Measurements from ENCODE around the gene DPY30. TPM values are rescaled to one million over a fixed set of nuclear protein-coding genes. Genes with fewer than 3 reads are reported as not detected.

The DPY30 gene
- polyA plus RNA-seq, 1 of the 3 experiments (the other 2 are of a cell fraction), result 155 TPM

- Histone ChIP-seq H3K36me3 (replicated peaks in 1 of 2; ENCODE audit: control insufficient read depth in 1 of 2, insufficient read depth in 2 of 2, low read length in 1 of 2) (peaks cover 0 to 3% of the 10 kb centered on the region in 2 experiments), H3K9me2 (no peaks in the 10 kb centered on the region), H3K79me2 (ENCODE audit: insufficient read depth) (peaks cover 28% of the 10 kb centered on the region), H3F3A (replicated peaks; ENCODE audit: insufficient read depth) (peaks cover 7% of the 10 kb centered on the region), H3K4me1 (ENCODE audit: control insufficient read depth in 1 of 2, insufficient read depth in 2 of 2, low read depth in 1 of 2, low read length in 1 of 2) (peaks cover 9 to 10% of the 10 kb centered on the region in 2 experiments; a peak in 3 of 4 replicates), H4K20me1 (ENCODE audit: insufficient read depth) (no peaks in the 10 kb centered on the region), H3K9me3 (no peaks in the 10 kb centered on the region), H3K4me2 (peak overlapping the region; percentile 78), H3K27ac (ENCODE audit: low read depth in 2 of 2, low read length in 1 of 2) (peak overlapping the region; percentile 85 to 87; a peak in 3 of 4 replicates), H3K4me3 (ENCODE audit: low read depth in 2 of 2, low read length in 1 of 2) (peak overlapping the region; percentile 65 to 79), H3K27me3 (ENCODE audit: insufficient read depth) (no peaks in the 10 kb centered on the region), H2AFZ (ENCODE audit: low read depth) (peak overlapping the region; percentile 98), H3K9ac (peak overlapping the region; percentile 74)
- TF ChIP-seq FOSL2 (IDR thresholded peaks at IDR 0.05; ENCODE audit: borderline replicate concordance, low read depth), result no peak
- no peak for TF ChIP-seq ELF1 (IDR thresholded peaks at IDR 0.05)
- TF ChIP-seq GABPA (IDR thresholded peaks at IDR 0.05; ENCODE audit: low read depth), result no peak
- no peak for TF ChIP-seq TEAD4 (IDR thresholded peaks at IDR 0.05; ENCODE audit: borderline replicate concordance, insufficient read depth)
- no peak for TF ChIP-seq NFIC (IDR thresholded peaks at IDR 0.05; ENCODE audit: borderline replicate concordance)
- TF ChIP-seq CTCF (IDR thresholded peaks at IDR 0.05), result no peak
- TF ChIP-seq RFX5 (IDR thresholded peaks at IDR 0.05; ENCODE audit: low read length), result no peak
- no peak for TF ChIP-seq SIN3A (IDR thresholded peaks at IDR 0.05; ENCODE audit: borderline replicate concordance, low read depth, low read length)
- no peak for TF ChIP-seq TCF12 (IDR thresholded peaks at IDR 0.05)
- TF ChIP-seq RXRA (IDR thresholded peaks at IDR 0.05; ENCODE audit: borderline replicate concordance, low read depth), result no peak
- no peak for TF ChIP-seq SMC3 (IDR thresholded peaks at IDR 0.05; ENCODE audit: low read depth, low read length)
- TF ChIP-seq YY1 (IDR thresholded peaks at IDR 0.05; ENCODE audit: low read depth), result no peak
- TF ChIP-seq POLR2AphosphoS5 (IDR thresholded peaks at IDR 0.05; ENCODE audit: low read depth, low read length), result no peak
- no peak for TF ChIP-seq USF2 (IDR thresholded peaks at IDR 0.05; ENCODE audit: borderline replicate concordance, low read depth, low read length)
- TF ChIP-seq ZBTB33 (IDR thresholded peaks at IDR 0.05; ENCODE audit: borderline replicate concordance, low read depth), result no peak
- no peak for TF ChIP-seq RAD21 (IDR thresholded peaks at IDR 0.05; ENCODE audit: low read length)
- TF ChIP-seq NRF1 (IDR thresholded peaks at IDR 0.05; ENCODE audit: low read depth, low read length), result no peak
- no peak for TF ChIP-seq GATA2 (CRISPR knock-in tag; IDR thresholded peaks at IDR 0.05)
- DNase-seq, result peak; percentile 50
- ChIA-PET CTCF (interaction anchor here (1.2 to 3.5 kb wide), 4 partner anchors 24 to 103 kb away, joined by 3 to 13 read pairs (median 4); partner anchors contain the start of gene SLC30A6), POLR2A (interaction anchor here (0.8 to 3.0 kb wide), 5 partner anchors 7 to 104 kb away, joined by 3 to 58 read pairs (median 11); partner anchors contain the start of genes DPY30, MEMO1 and SLC30A6)
- WGBS (ENCODE audit: low lambda C conversion rate), result 75% methylated on average over 13 of the region's 13 CpGs
Measured at GRCh38 chr2:32061973-32062861, 22.6 kb upstream of the DPY30 start.
